H1 (cell line): Measurements from ENCODE around the gene HMCN1. TPM values are rescaled to one million over a fixed set of nuclear protein-coding genes. Genes with fewer than 3 reads are reported as not detected.
A peak's percentile ranks its signal among the peaks of the same experiment; 100 is the strongest.

ENCODE experiments used
- BRCA1 ChIP-seq: IDR thresholded peaks from 2 replicates; pipeline ENCODE4 v1.6.1; 2012; ENCODE audit warnings: low read depth, low read length, improper control_type of control experiment
- EZH2 ChIP-seq: fragments of 200-600 bp; sonication (generic); IDR thresholded peaks from 2 replicates; pipeline ENCODE4 v1.7.1; 2012; ENCODE audit warnings: low read depth, mild to moderate bottlenecking, moderate library complexity, low read length, inconsistent platforms; ENCODE audit not compliant: severe bottlenecking
- HDAC2 ChIP-seq, 2 experiments: fragments of 300-600 bp in 1 of 2; sonication (generic) in 1 of 2; IDR thresholded peaks; 2 replicates each; pipeline ENCODE4 v1.6.1; 2011 to 2012; ENCODE audit warnings: low read depth in 2 of 2, low read length in 2 of 2, mild to moderate bottlenecking in 2 of 2, moderate library complexity in 2 of 2, borderline replicate concordance in 1 of 2, inconsistent platforms in 1 of 2
- KDM1A ChIP-seq: fragments of 200-600, 300-600 bp; sonication (generic); IDR thresholded peaks from 2 replicates; pipeline ENCODE4 v1.7.1; 2016; ENCODE audit warnings: mild to moderate bottlenecking, low read length, borderline replicate concordance
- KDM4A ChIP-seq: IDR thresholded peaks from one replicate; pipeline ENCODE4 v1.7.1; 2012; ENCODE audit warnings: low read depth, mild to moderate bottlenecking, moderate library complexity, low read length, inconsistent platforms; ENCODE audit not compliant: severe bottlenecking
- PHF8 ChIP-seq: fragments of 200-600 bp; sonication (generic); conservative IDR thresholded peaks from 2 replicates; pipeline ENCODE4 v1.7.1; 2012; ENCODE audit warnings: low read depth, mild to moderate bottlenecking, inconsistent platforms, low read length, moderate library complexity
- POLR2A ChIP-seq, 2 experiments: IDR thresholded peaks; 1 replicate in 1 of 2; 2 replicates in 1 of 2; pipeline ENCODE4 v1.6.1; 2011; ENCODE audit warnings: low read depth in 2 of 2, low read length in 2 of 2, mild to moderate bottlenecking in 2 of 2; ENCODE audit errors: control extremely low read depth in 1 of 2
- RAD21 ChIP-seq, 2 experiments: IDR thresholded peaks in 1 of 2; conservative IDR thresholded peaks in 1 of 2; 2 replicates each; pipeline ENCODE4 v1.6.1; 2011; ENCODE audit warnings: low read depth in 2 of 2, low read length in 2 of 2, improper control_type of control experiment in 1 of 2, inconsistent platforms in 1 of 2, mild to moderate bottlenecking in 1 of 2, moderate library complexity in 1 of 2
- SP2 ChIP-seq: IDR thresholded peaks from 2 replicates; pipeline ENCODE4 v1.6.1; 2012; ENCODE audit warnings: mild to moderate bottlenecking, low read length, inconsistent platforms
- SRF ChIP-seq: IDR thresholded peaks from 2 replicates; pipeline ENCODE4 v1.6.1; 2011; ENCODE audit warnings: mild to moderate bottlenecking, low read depth, low read length, moderate library complexity
- TBP ChIP-seq: IDR thresholded peaks from 2 replicates; pipeline ENCODE4 v1.6.1; 2011; ENCODE audit warnings: low read depth, low read length, improper control_type of control experiment
- polyA plus RNA-seq, 7 experiments: library from polyadenylated mRNA; depleted of rRNA in 3 of 7; stranded (reverse) in 5 of 7; unstranded in 2 of 7; fragments of >200 nt in 5 of 7; fragments of 200-250 nt in 2 of 7; gene quantifications; 1 replicate in 5 of 7; 2 replicates in 1 of 7; 4 replicates in 1 of 7; pipeline versions ENCODE4 v1.2.1 to v1.2.3, GENCODE V29; 2011 to 2013; ENCODE audit warnings: missing spikeins in 2 of 7, mixed read lengths in 2 of 7
- total RNA-seq: library from RNA; stranded (reverse); fragmentation: NEBNext Ultra II Directional; extraction: Animal tissue kit (Norgen Biotek cat#: 25700); gene quantifications from 2 replicates; pipeline ENCODE4 v1.2.1, GENCODE V29; 2021
- TF ChIP-seq, protein P1 (sequence below): IDR thresholded peaks from 2 replicates; pipeline ENCODE4 v1.6.1; 2012; ENCODE audit warnings: inconsistent platforms

Gene HMCN1
- total and polyA plus RNA-seq, 2 of the 8 experiments (the other 6 are each of a cell fraction or from before 2014, with no cell fraction given) = 13.8 to 14.6 TPM

- no peak for TF ChIP-seq TBP
- no peak for TF ChIP-seq RAD21 (IDR thresholded peaks at IDR 0.05 in 1 of 2, conservative IDR thresholded peaks at IDR 0.05 in 1 of 2; ENCODE audit: low read depth in 2 of 2, low read length in 2 of 2)
- no peak for TF ChIP-seq EZH2
- TF ChIP-seq SRF = no peak
- TF ChIP-seq, protein P1, sequence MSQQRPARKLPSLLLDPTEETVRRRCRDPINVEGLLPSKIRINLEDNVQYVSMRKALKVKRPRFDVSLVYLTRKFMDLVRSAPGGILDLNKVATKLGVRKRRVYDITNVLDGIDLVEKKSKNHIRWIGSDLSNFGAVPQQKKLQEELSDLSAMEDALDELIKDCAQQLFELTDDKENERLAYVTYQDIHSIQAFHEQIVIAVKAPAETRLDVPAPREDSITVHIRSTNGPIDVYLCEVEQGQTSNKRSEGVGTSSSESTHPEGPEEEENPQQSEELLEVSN = no peak
- no peak for TF ChIP-seq KDM4A
- TF ChIP-seq BRCA1 = no peak
- TF ChIP-seq HDAC2 (IDR thresholded peaks at IDR 0.05; ENCODE audit: borderline replicate concordance in 1 of 2, low read depth in 2 of 2, low read length in 2 of 2) = peak; percentile 85 to 98; a peak in 2 of 4 replicates
- TF ChIP-seq SP2 = no peak
- TF ChIP-seq KDM1A = no peak
- TF ChIP-seq POLR2A (IDR thresholded peaks at IDR 0.05; ENCODE audit: control extremely low read depth in 1 of 2, low read depth in 2 of 2, low read length in 2 of 2) = no peak
- TF ChIP-seq PHF8 = no peak
These were observed 178.3 kb downstream of the HMCN1 start (continued) for GRCh38 chr1:185912504-185912903.
